Left ventricle myocardium inferior (tissue), 1 donor: ENCODE measurements around the gene STPG1. TPM values are rescaled to one million over a fixed set of nuclear protein-coding genes. Genes with fewer than 3 reads are reported as not detected.

ENCODE experiments used
- DNase-seq: peaks from one replicate; pipeline ENCODE4 v3.0.0-alpha.2; 2020
- H3K27ac ChIP-seq: fragments of 200-600 bp; replicated peaks from 2 replicates; pipeline ENCODE4 v1.8.0; 2021
- H3K27me3 ChIP-seq: fragments of 200-600 bp; 2 replicates; pipeline ENCODE4 v1.8.0; 2021; ENCODE audit warnings: low read depth
- H3K36me3 ChIP-seq: fragments of 200-600 bp; 2 replicates; pipeline ENCODE4 v1.8.0; 2021
- H3K4me1 ChIP-seq: fragments of 200-600 bp; 2 replicates; pipeline ENCODE4 v1.8.0; 2021
- H3K4me3 ChIP-seq: fragments of 200-600 bp; 2 replicates; pipeline ENCODE4 v1.8.0; 2021; ENCODE audit warnings: mild to moderate bottlenecking, moderate library complexity
- H3K9me3 ChIP-seq: fragments of 200-600 bp; replicated peaks from 2 replicates; pipeline ENCODE4 v1.8.0; 2021
- CTCF ChIP-seq: fragments of 200-600 bp; IDR thresholded peaks from 2 replicates; pipeline ENCODE4 v1.8.0; 2021; ENCODE audit warnings: antibody characterized with exemption, mild to moderate bottlenecking, borderline replicate concordance
- intact Hi-C: fragments of 100-400 bp; cut with micrococcal nuclease; formaldehyde crosslinking; loops from one replicate; pipeline ENCODE4 v1.11.0; 2022
- total RNA-seq: library from RNA; stranded (reverse); fragmentation: NEBNext Ultra II Directional; extraction: Animal tissue kit (Norgen Biotek cat#: 25700); gene quantifications from one replicate; pipeline ENCODE4 v1.2.1, GENCODE V29; 2021
- donor health status: DM: no; HTN: yes; CAD: no; lungs with severe emphysema.

STPG1 gene
- total RNA-seq, 1 donor from 2014 or later = 4.9 TPM

- intact Hi-C loops = no loop called here
- TF ChIP-seq CTCF = no peak
Measured at GRCh38 chr1:24345334-24345733, 68.2 kb downstream of the STPG1 start.

GRCh38 chr1:24344090-24344742 is 69.4 kb downstream of the STPG1 start:
- H3K4me3 ChIP-seq = no peak overlapping the region
- H3K27me3 ChIP-seq = peaks cover 17% of the 10 kb centered on the region
- intact Hi-C loops = no loop called here
- H3K36me3 ChIP-seq = no peaks in the 10 kb centered on the region
- no peaks in the 10 kb centered on the region for H3K9me3 ChIP-seq
- no peak for DNase-seq
- no peaks in the 10 kb centered on the region for H3K4me1 ChIP-seq
- H3K27ac ChIP-seq = no peak overlapping the region
- no peak for TF ChIP-seq CTCF

More at GRCh38 chr1:24345334-24345733, 68.2 kb downstream of the STPG1 start:
- H3K27me3 ChIP-seq = peaks cover 17% of the 10 kb centered on the region
- DNase-seq = no peak
- H3K9me3 ChIP-seq = no peaks in the 10 kb centered on the region
- no peaks in the 10 kb centered on the region for H3K4me1 ChIP-seq
- no peak overlapping the region for H3K27ac ChIP-seq
- H3K36me3 ChIP-seq = no peaks in the 10 kb centered on the region
- H3K4me3 ChIP-seq = no peak overlapping the region

GRCh38 chr1:24343412-24344089 is 70.0 kb downstream of the STPG1 start:
- H3K27ac ChIP-seq = no peak overlapping the region
- no peaks in the 10 kb centered on the region for H3K9me3 ChIP-seq
- no peak for TF ChIP-seq CTCF
- peaks cover 17% of the 10 kb centered on the region for H3K27me3 ChIP-seq
- H3K36me3 ChIP-seq = no peaks in the 10 kb centered on the region
- H3K4me3 ChIP-seq = no peak overlapping the region
- H3K4me1 ChIP-seq = no peaks in the 10 kb centered on the region
- no peak for DNase-seq
- intact Hi-C loops = no loop called here

DNA sequence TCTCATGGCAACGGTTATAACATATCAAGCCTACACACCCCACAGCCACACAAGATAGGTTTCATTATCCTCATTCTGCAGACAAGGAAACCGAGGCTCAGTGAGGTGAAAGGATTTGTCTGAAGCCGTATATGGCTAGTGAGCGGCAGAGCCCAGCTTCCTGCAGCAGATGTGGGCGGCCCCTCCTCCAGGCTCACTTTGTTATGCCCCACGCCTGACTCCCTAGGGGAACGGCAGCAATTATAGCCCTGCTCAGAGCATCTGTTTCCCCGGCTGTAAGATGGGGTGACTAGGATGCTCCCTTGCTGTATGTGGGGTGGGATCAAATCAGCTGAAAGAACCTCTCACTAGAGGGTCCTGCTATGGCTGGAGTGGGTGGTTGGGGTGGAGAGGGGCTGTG is 72.3 kb downstream of the STPG1 start:
- Histone ChIP-seq H3K4me3 (no peak overlapping the region), H3K4me1 (peaks cover 5% of the 10 kb centered on the region), H3K36me3 (no peaks in the 10 kb centered on the region), H3K27ac (no peak overlapping the region), H3K9me3 (no peaks in the 10 kb centered on the region), H3K27me3 (peaks cover 13% of the 10 kb centered on the region)
- no peak for TF ChIP-seq CTCF
- intact Hi-C loops = no loop called here
- DNase-seq = no peak

- no peak for DNase-seq
- peaks cover 5% of the 10 kb centered on the region for H3K4me1 ChIP-seq
- intact Hi-C loops = no loop called here
- peaks cover 13% of the 10 kb centered on the region for H3K27me3 ChIP-seq
- H3K27ac ChIP-seq = no peak overlapping the region
- no peak for TF ChIP-seq CTCF
- H3K36me3 ChIP-seq = no peaks in the 10 kb centered on the region
- H3K9me3 ChIP-seq = no peaks in the 10 kb centered on the region
- no peak overlapping the region for H3K4me3 ChIP-seq
Measured at GRCh38 chr1:24340770-24341169, 72.8 kb downstream of the STPG1 start.
